Epithelial cell of proximal tubule (primary cell): ENCODE data around the gene ANKRD44. TPM values are rescaled to one million over a fixed set of nuclear protein-coding genes. Genes with fewer than 3 reads are reported as not detected.
A peak's percentile ranks its signal among the peaks of the same experiment; 100 is the strongest.

ENCODE experiments used
- DNase-seq: peaks from one replicate; pipeline ENCODE4 v3.0.0-alpha.2; 2011; ENCODE audit warnings: low read depth
- H3K4me3 ChIP-seq: 2 replicates; pipeline ENCODE4 v1.5.1; 2011; ENCODE audit warnings: low read depth, mild to moderate bottlenecking, low read length
- total RNA-seq: library from RNA; depleted of rRNA; stranded (reverse); fragments of >200 nt; gene quantifications from 2 replicates; pipeline ENCODE4 v1.2.3, GENCODE V29; 2015
- TF ChIP-seq, protein P1 (sequence below): conservative IDR thresholded peaks from 2 replicates; pipeline ENCODE4 v1.5.1; 2012; ENCODE audit warnings: low read depth, mild to moderate bottlenecking, low read length

Gene ANKRD44
- total RNA-seq, 1 donor from 2014 or later: 1.7 TPM

DNA sequence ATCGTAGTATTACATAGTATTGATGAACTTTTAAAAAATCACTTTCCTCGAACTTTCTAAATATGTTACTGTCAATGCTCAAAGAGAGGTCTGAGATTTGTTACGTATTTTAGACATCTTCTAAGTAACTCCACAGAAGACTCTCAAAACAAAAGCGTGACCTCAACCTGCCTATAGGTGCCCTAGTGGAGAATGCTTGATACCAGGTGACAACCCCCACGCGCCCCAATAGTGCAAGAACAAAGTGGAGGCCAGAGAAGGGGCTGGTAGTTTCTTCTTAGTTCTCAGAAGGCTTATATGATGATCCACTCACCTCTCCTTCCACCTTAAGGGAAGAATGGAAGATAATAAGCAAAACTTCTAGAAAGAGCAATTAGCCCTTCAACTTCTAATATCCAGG, 102.6 kb downstream of the ANKRD44 start:
- DNase-seq: no peak
- TF ChIP-seq, protein P1, sequence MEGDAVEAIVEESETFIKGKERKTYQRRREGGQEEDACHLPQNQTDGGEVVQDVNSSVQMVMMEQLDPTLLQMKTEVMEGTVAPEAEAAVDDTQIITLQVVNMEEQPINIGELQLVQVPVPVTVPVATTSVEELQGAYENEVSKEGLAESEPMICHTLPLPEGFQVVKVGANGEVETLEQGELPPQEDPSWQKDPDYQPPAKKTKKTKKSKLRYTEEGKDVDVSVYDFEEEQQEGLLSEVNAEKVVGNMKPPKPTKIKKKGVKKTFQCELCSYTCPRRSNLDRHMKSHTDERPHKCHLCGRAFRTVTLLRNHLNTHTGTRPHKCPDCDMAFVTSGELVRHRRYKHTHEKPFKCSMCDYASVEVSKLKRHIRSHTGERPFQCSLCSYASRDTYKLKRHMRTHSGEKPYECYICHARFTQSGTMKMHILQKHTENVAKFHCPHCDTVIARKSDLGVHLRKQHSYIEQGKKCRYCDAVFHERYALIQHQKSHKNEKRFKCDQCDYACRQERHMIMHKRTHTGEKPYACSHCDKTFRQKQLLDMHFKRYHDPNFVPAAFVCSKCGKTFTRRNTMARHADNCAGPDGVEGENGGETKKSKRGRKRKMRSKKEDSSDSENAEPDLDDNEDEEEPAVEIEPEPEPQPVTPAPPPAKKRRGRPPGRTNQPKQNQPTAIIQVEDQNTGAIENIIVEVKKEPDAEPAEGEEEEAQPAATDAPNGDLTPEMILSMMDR: no peak
- H3K4me3 ChIP-seq: no peak overlapping the region

DNA sequence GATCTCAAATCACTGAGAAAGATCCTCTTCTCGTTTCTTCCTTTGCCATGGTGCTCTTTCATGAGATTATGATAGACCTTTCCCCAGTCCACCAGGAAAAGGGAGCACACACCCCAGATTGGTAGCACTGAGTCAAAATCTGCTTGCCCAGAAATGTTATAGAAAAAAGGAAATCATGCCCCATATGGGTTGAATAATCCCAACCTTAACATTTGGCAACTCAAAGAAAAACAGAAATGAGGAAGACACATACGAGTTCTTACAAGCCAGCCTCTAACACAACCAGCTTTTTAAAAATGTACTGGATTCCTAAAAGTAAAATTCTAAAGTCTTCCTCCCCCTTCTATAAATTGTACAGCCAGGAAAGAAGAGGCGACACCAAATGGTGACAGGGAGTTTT, 103.0 kb downstream of the ANKRD44 start:
- TF ChIP-seq, protein P1: no peak
- H3K4me3 ChIP-seq: no peak overlapping the region
- DNase-seq: no peak

- DNase-seq: peak; percentile 38
- TF ChIP-seq, protein P1: no peak
- no peak overlapping the region for H3K4me3 ChIP-seq
Measured at GRCh38 chr2:197207106-197207505, 103.5 kb downstream of the ANKRD44 start.

DNA sequence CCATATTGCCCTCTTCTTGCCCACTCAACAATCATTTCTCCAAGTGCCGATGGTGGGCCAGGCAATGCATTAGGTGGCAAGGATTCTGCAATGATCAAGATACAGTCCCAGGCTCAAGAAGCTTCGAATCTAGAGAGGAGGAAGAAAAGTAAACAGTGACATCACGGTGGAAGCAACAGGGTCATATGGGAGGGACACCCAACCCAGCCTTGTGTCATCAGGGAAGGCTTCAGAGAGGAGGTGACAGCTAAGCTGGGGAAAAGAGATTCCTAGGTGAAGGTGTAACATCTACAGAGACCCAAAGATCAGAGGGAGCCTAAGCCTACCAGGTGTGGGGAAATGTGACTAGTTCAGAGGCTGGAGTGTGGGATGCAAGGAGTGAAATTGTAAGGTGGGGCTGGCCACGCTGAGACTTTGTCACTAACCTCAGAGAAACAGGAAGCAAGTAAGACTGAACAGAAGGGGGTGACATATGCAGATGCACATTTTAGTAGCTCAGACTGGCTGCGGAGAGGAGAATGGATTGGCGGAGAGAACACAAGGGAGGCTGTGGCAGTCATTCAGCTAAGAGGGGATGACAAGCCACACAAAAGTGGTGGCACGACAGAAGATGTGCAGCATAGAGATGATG, 104.9 kb downstream of the ANKRD44 start:
- no peak overlapping the region for H3K4me3 ChIP-seq
- DNase-seq: no peak
- TF ChIP-seq, protein P1: no peak

DNA sequence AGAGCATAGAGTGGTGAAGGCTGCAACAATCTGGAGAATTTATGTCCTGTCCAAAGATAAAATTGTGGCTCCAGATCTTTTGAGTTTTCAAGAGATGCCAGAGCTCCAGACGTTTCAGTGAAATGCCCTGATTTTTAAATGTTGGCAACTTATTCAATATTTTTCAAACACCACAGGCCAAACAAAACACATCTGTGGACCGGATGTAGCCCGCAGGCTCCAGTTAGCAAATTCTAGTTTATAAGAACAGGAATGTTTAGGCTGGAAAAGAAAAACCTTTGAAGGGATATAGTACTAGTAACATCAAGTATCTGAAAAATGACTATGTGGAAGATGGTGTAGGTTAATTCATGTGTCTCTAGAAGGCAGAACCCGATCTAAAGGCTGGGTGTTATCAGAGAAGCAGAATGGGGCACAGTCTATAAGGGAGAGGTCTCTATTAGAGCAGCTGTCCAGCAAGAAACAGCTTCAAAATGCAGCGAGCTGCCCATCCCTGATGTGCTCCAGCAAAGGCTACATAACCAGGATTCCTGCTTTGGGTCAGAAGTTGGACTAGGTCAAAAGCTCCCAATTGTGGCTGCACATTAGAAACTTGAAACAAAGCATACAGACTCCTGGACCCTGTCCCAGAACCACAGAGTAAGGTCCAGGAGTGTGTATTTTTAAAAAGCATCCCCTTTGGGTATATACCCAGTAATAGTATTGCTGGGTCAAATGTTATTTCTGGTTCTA, 105.9 kb downstream of the ANKRD44 start:
- DNase-seq: no peak
- TF ChIP-seq, protein P1: no peak
- no peak overlapping the region for H3K4me3 ChIP-seq

DNA sequence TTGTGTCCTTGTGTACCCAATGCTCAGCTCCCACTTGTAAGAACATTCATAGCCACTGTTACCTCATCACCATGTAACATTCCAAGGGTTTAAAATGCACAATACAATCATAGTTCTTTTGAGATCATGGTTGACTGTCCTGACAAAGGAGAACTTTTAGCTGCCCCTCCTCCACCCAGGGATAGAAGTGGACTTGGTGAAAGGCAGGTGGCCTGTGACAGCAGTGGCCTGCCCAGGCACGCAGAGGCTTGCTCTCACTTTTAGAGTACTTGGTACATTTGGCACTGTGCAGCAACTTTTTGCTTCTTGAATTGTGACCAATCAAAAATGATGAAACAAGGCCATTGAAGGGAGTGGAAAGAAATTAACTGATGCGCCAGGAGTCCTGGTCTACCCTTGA, 108.7 kb downstream of the ANKRD44 start:
- TF ChIP-seq, protein P1: no peak
- no peak for DNase-seq
- H3K4me3 ChIP-seq: no peak overlapping the region

- no peak for DNase-seq
- H3K4me3 ChIP-seq: no peak overlapping the region
- TF ChIP-seq, protein P1: no peak
Measured at GRCh38 chr2:197200762-197201058, 109.9 kb downstream of the ANKRD44 start.
